NCI-H1092 treated with DMSO at 0.1 percent for 48 hours (cell line): Measurements from ENCODE around the gene KIFBP.
A peak's percentile ranks its signal among the peaks of the same experiment; 100 is the strongest.
"Not testable (repeated sequence)": the region's sequence is repeated elsewhere in the genome, so short reads cannot be mapped to it uniquely, and the experiment has no call there.

Experiments
- DNase-seq: peaks from one replicate; lab custom pipeline; 2025; lab: John Stamatoyannopoulos, UW

KIFBP gene, protein sequence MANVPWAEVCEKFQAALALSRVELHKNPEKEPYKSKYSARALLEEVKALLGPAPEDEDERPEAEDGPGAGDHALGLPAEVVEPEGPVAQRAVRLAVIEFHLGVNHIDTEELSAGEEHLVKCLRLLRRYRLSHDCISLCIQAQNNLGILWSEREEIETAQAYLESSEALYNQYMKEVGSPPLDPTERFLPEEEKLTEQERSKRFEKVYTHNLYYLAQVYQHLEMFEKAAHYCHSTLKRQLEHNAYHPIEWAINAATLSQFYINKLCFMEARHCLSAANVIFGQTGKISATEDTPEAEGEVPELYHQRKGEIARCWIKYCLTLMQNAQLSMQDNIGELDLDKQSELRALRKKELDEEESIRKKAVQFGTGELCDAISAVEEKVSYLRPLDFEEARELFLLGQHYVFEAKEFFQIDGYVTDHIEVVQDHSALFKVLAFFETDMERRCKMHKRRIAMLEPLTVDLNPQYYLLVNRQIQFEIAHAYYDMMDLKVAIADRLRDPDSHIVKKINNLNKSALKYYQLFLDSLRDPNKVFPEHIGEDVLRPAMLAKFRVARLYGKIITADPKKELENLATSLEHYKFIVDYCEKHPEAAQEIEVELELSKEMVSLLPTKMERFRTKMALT

DNA sequence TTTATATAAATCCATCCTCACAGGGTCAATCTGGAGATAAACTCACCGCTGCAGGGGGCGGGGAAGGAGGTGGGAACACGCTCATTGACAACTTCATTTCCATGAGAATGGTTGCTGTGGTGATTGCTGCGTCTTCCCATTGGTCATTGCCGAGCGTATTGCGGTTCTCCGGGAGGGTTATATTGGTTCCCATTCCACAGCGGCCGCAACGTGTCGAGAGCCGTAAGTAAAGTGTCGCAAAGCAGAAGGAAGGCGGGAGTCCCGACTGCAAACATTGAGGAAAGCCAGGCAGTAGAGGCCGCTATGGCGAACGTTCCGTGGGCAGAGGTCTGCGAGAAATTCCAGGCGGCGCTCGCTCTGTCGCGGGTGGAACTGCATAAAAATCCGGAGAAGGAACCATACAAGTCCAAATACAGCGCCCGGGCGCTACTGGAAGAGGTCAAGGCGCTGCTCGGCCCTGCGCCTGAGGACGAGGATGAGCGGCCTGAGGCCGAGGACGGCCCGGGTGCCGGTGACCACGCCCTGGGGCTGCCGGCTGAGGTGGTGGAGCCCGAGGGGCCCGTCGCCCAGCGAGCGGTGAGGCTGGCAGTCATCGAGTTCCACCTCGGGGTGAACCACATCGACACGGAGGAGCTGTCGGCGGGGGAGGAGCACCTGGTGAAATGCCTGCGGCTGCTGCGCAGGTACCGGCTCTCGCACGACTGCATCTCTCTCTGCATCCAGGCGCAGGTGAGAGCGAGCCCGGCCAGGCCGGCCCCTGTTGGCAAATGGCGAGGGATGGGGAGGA is at the start of gene KIFBP:
Gene KIFBP (plus strand): TSS at position 274 of the 787 bp plus-strand sequence. CDS start 30 bp downstream, at position 304.
- peak; percentile 93 for DNase-seq

DNA sequence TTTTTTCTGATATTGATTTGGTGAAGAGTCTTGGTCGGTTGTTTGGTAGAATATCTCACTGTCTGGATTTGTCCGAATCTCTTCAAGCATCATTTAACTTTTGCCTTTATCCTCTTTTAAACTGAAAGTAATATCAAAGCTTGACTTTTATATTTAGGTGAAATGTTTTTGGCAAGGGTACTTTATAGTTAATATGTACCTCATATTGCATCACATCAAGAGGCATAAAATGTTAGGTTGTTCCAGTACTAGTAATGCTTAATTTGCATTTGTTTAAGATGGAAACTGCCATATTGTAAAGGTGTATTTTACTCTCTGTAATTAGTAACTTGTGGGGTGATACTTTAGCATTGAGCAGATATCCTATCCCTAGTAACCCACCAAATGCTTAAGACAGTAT is 49.7 kb upstream of the KIFBP start:
- DNase-seq, result no peak

DNA sequence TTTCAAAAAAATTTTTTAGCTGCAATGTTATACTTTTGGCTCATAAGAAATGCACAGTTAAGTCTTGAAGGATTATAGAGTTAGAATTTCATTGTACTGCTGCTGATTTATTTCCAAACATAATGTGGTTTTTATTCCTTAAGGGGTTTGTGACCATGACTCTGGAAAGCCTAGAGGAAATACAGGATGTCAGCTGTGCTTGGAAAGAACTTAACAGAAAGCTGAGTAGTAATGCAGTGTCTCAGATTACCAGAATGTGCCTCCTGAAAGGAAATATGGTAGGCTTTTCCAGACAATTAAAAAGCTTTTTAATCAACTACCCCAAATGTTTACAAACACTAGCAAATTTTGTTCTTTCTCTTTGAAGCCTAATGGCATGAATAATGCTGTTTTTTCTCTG is 47.7 kb upstream of the KIFBP start:
- DNase-seq, result not testable (repeated sequence)

DNA sequence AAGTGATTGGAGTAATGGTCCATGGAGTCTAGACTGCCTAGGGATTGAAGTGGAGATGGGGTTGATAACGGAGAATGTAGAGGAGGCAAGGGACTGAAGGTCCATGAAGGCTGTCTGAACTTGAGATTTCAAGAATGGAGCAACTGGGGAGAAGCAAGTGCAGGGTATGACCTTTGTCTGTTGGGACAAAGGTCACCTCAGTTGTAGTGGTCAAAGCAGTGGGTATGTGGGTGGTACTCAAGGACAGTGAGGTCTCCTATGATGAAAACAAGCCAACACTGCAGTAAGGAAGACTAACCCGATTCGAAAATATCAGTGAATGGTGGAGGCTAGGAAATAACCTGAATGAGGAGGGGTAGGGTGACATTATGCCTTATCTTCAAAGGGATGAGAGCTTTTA is 38.0 kb upstream of the KIFBP start:
- no peak for DNase-seq

DNA sequence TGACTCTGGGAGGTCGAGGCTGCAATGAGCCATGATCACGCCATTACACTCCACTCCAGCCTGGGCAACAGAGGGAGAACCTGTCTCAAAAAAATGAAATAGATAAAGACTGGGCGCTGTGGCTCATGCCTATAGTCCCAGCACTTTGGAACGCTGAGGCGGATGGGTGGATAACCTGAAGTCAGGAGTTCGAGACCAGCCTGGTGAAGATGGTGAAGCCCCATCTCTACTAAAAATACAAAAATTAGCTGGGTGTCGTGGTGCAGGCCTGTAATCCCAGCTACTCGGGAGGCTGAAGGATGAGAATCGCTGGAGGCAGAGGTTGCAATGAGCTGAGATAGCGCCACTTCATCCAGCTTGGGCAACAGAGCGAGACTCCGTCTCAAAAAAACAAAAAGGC is 33.7 kb upstream of the KIFBP start:
- DNase-seq, result no peak

DNA sequence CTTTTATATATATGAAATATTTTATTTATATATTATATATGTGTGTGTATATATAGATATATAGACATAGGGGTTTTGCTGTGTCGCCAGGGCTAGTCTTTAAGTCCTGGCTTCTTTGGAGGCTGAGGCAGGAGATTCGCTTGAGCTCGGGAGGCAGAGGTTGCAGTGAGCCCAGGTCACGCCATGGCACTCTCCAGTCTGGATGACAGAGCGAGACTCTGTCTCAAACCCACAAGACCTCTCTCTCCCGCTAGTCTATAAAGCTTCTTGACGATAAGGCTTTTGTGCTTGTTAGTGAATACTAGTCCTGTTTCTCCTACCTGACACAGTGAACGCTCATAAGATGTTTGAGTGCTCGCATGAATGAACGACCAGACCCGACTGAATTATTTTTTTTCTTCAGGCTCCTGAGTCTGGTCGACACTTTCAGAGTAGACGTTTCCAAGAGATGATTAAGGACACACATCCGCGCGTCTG is 33.2 kb upstream of the KIFBP start:
- peak; percentile 67 for DNase-seq

DNA sequence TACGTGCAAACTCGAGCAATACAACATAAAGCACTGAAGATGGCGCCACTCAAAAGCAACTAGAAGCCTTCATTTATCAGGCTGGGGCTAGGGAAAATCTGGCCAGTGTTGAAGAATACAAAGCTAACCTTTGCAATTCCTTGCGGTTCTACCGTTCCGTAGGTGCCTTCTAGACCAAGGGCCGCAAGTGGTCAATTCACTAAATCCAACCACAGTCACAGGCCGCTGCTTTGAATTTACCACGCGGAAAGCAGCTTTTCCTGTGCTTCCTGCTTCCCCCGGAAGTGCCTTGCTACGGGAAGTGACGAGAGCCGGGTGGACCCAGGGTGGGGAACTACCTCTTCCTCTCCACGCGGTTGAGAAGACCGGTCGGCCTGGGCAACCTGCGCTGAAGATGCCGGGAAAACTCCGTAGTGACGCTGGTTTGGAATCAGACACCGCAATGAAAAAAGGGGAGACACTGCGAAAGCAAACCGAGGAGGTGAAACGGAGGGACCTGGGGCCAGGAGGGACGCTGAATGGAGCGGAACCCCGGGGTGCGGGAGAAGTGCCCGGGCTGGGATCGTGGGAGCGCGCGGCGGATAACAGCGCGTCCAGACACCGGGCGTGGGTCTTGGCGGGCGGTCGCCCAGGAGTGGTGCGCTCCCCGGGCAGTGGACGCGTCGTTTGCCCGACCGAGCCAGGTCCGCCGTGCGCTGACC is 32.6 kb upstream of the KIFBP start, which contains the start of gene DDX21:
Gene DDX21 (plus strand): TSS at position 339 of the 701 bp plus-strand sequence. CDS start 56 bp downstream, at position 395.
- DNase-seq, result peak; percentile 82

DNA sequence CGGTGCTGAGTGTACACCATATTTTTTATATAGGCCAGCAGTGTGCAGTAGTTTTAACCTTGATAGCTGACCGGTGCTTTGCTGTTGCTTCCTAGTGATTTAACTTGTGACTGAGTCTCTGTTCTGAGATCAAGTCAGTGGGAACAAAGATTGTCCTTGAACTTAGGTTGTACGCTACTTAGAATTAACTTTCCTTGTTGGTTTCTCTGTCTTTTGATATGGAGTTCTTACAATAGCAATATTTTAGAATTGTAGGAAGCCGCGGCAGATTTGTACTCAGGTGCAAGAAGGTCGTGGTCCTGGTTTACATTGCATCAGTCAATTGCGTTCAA is 31.4 kb upstream of the KIFBP start:
- no peak for DNase-seq

DNA sequence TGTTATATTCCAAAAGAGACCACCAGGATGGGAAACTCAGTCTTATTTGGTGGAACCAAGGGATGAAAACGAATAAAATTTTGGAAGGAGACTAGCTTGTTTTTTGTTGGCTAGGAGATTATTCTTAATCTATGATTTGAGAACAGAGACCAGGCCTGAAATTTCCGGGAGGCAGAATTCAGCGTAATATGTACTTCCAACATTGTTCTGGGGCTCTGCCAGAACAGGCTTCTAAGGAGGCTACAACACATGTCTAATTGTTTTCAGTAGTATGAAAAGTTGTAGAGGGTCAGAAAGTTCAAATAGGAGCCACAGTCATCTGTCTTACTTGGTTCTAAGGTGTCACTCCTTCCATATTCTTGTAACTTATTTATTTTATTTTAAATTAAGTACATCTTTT is 30.9 kb upstream of the KIFBP start:
- DNase-seq, result no peak

DNA sequence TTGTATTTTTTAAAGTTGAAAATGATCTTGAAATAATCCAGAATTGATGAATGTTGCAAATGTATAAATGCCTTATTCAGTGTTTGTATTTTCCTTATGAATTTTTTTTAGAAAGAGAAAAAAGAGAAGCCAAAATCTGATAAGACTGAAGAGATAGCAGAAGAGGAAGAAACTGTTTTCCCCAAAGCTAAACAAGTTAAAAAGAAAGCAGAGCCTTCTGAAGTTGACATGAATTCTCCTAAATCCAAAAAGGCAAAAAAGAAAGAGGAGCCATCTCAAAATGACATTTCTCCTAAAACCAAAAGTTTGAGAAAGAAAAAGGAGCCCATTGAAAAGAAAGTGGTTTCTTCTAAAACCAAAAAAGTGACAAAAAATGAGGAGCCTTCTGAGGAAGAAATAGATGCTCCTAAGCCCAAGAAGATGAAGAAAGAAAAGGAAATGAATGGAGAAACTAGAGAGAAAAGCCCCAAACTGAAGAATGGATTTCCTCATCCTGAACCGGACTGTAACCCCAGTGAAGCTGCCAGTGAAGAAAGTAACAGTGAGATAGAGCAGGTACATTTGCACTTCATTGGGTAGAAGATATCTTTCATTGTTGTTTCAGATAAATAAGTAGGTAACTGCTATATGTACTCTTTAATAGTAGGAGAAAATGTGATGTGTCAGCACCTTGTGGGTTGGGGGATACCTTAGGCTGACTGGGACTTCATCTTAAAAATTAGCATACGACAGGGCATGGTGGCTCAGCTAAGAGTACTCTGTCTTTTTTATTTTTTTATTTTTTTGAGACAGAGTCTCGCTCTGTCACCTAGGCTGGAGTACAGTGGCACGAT is 28.7 kb upstream of the KIFBP start:
- DNase-seq, result no peak

DNA sequence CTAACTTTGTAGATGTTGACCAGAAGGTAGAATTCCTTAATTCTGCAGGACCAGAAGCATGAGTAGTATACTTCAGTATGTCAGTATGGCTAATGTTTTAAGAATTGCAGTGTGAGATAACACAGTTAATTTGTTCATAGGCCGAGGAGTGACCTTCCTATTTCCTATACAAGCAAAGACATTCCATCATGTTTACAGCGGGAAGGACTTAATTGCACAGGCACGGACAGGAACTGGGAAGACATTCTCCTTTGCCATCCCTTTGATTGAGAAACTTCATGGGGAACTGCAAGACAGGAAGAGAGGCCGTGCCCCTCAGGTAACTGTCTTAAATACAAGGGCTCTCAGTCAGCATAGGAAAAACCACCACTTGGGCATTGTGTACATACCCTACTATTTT is 25.5 kb upstream of the KIFBP start:
- no peak for DNase-seq

DNA sequence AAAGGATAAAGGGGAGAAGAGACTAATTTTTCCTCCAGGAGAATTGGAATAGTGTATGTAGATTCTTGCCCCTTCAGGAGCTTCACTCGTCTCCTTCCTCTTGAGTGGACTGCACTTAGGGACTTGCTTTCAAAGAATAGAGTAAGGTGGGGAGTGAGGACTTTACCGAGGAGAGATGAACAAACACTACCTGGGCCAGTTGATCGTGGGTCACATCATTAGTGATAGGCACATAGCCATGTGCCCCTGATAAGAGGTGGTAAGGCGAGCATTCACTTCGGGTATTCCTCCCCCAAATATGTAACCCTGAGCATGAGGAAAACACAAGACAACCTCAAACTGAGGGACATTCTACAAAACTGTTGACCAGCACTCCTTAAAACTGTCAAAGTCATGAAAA is 14.6 kb upstream of the KIFBP start:
- DNase-seq, result no peak

DNA sequence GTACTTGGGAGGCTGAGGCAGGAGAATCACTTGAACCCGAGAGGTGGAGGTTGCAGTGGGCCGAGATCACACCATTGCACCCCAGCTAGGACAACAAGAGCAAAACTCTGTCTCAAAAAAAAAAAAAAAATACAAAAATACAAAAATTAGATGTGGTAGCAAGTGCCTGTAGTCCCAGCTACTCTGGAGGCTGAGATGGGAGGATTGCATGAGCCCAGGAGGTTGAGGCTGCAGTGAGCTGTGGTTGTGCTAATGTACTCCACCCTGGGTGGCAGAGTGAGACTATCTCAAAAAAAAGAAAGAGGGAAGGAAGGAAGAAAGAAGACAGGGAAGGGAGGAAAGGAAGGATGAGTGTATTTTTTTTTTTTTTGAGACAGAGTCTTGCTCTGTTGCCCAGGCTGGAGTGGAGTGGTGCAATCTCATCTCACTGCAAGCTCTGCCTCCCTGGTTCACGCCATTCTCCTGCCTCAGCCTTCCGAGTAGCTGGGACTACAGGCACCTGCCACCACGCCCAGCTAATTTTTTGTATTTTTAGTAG is 12.6 kb upstream of the KIFBP start:
- not testable (repeated sequence) for DNase-seq

DNA sequence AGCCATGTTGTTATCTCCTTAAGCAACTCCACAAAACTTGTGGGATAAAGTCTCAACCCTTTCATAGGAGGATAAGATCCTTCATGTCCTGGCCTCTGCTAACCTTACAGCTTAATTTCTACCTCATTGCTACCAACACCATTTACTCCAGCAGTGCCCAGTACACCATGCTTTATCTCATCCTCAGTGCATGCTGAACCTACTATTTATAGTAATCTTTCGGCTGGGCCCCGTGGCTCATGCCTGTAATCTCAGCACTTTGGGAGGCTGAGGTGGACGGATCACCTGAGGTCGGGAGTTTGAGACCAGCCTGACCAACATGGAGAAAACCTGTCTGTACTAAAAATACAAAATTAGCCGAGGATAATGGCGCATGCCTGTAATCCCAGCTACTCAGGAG is 8.9 kb upstream of the KIFBP start:
- not testable (repeated sequence) for DNase-seq

DNA sequence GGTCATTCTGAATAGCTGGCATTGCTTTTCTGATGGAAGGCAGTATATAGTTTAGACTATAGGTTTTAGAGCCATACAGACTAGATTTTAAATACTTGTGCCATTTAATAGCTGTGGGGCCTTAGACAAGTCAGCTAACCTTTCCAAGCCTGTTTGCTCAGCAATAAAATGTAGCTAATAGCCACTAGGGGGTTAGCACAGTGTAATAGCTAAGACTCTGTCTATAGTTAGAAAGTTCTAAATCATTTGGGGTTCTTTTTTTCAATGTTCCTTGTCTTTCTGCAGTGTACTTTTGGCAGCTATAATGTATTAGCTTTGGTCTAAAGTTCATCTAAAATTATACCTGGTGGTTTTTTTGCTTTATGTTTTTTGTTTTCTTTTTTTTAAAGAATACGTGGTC is 7.5 kb upstream of the KIFBP start:
- no peak for DNase-seq

DNA sequence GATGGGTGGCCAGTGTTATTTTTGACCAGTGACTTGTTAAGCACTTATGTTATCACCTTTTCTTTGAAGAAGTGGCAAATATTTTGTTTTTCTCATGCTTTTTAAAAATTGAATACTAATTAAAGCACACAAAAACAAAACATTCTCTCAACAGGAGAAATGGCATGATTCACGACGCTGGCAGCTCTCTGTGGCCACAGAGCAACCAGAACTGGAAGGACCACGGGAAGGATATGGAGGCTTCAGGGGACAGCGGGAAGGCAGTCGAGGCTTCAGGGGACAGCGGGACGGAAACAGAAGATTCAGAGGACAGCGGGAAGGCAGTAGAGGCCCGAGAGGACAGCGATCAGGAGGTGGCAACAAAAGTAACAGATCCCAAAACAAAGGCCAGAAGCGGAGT is 6.2 kb upstream of the KIFBP start:
- no peak for DNase-seq

DNA sequence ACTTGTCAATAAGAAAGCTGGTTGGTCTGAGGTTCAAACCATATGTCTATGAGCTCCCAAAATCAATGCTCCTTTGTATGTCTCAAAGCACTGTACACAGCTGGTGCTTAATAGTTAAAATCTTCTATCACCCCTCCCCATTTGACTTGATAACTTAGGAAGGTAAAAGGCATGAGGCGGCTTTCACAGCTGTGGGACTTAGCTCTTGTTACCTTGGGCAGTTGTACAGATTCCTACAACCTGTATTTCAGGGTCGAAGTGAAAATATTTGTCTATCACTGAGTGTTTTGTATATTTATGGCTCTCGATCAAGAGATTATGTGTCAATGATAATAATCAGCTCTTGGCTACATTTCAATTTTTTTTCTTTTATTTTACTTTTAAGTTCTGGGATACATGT is 992 bp upstream of the KIFBP start:
- no peak for DNase-seq

DNA sequence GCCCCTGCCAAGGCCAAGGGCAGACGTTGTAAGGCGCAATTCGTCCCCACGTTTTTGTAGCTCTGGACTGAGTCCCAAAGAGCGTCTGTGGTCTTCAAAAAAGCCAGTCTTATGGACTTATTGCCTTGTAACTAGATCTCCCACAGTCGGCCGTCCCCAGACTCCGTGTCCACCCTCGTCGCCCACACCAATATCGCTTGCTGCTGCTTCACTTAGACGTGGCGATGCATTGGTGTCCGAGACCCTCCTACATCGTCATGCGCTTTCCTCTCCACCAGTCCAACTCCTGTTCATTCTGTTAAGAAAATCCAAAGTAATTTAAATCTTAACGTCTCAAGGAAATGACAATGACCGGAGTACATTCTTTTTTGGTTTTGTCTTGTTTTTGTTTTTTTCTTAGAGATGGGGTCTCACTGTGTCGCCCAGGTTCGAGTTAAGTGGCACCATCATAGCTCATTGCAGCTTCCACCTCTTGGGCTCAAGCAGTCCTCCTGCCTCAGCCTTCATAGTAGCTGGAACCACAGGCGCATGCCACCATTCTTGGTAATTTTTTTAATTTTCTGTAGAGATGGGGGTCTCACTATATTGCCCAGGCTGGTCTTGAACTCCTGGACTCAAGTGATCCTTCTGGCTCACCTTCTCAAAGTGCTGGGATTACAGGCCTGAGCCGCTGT is 851 bp downstream of the KIFBP start:
- peak; percentile 46 for DNase-seq

DNA sequence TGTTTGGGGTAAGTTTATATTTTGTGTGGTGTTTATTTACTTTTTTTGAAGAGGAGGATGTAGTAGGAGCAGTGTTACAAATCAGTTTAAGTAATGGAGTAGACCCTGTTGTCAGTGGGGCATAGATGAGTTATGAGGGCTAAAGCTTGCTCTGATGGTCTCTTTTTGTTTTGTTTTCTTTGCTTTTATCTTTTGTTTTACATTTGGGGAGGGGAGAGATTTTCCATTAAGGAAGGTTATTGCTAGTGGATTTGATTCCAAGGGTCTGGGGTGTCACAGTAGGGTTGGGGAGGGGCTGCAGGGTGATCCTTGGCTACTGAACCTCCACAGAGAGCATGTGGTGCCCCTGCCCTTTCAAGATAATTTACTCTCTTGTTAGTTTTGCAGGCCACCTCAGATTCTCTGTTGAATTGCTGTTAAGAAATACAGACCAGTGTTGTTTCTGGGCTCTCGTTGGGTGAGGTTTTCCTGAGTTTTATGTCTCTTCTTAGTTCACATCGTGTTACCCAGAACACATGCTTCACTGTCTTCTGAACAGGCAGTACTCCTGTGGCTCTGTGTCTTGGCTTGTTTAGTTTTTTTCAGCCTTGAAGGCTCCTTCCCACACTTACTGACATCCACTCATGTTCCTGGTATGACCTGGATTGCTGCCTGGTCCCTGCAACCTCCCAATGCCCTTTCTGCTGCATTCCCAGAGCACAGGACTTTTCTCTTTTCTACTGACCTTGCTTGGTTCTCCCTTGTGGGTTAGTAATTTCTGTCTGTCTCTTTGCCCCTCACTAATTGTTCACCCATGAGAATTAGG is 4.2 kb downstream of the KIFBP start:
- no peak for DNase-seq

DNA sequence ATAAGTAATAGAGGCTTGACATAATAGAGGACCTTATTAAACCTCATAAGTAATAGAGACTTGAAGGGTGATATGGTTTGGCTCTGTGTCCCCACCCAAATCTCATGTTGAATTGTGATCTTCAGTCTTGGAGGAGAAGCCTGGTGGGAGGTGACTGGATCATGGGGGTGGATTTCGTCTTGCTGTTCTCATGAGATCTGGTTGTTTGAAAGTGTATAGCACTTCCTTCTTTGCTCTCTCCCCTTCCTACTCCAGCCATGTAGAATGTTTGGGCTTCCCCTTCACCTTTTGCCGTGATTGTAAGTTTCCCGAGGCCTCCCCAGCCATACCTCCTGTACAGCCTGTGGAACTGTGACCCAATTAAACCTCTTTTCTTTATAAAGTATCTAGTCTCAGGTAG is 8.6 kb downstream of the KIFBP start:
- DNase-seq, result no peak
